HG03378 (cell line): ENCODE data around the gene DYNLRB2.

Experiments
- ATAC-seq: cut with Tn5 transposase; IDR thresholded peaks from one replicate; pipeline ENCODE4 v1.9.1; 2021; ENCODE audit warnings: mild to moderate bottlenecking, moderate library complexity; ENCODE audit not compliant: unreplicated experiment

DYNLRB2 gene

GRCh38 chr16:80540516-80541305, at the start of gene DYNLRB2:
Gene DYNLRB2, plus strand, starts transcription at chr16:80540993. Its CDS starts 84 bp downstream, at chr16:80541077.
- peak; percentile 90 for ATAC-seq

GRCh38 chr16:80500116-80500859, 40.5 kb upstream of the DYNLRB2 start:
- no peak for ATAC-seq

GRCh38 chr16:80500961-80501525, 39.8 kb upstream of the DYNLRB2 start:
- ATAC-seq, result no peak

- ATAC-seq, result no peak
Observed at GRCh38 chr16:80503107-80503506, 37.7 kb upstream of the DYNLRB2 start.

GRCh38 chr16:80507538-80507937, 33.3 kb upstream of the DYNLRB2 start:
- no peak for ATAC-seq

- ATAC-seq, result no peak
Observed at GRCh38 chr16:80509872-80510271, 30.9 kb upstream of the DYNLRB2 start.

GRCh38 chr16:80511824-80512592, 28.8 kb upstream of the DYNLRB2 start:
- ATAC-seq, result no peak

- ATAC-seq, result no peak
Observed at GRCh38 chr16:80512593-80512853, 28.3 kb upstream of the DYNLRB2 start.

- ATAC-seq, result no peak
Observed at GRCh38 chr16:80515374-80515773, 25.4 kb upstream of the DYNLRB2 start.

GRCh38 chr16:80517846-80518245, 22.9 kb upstream of the DYNLRB2 start:
- ATAC-seq, result no peak

GRCh38 chr16:80518436-80518835, 22.4 kb upstream of the DYNLRB2 start:
- ATAC-seq, result no peak

GRCh38 chr16:80519189-80519588, 21.6 kb upstream of the DYNLRB2 start:
- no peak for ATAC-seq

- ATAC-seq, result no peak
Observed at GRCh38 chr16:80525420-80525819, 15.4 kb upstream of the DYNLRB2 start.

- ATAC-seq, result peak; percentile 70
Observed at GRCh38 chr16:80526418-80527061, 14.3 kb upstream of the DYNLRB2 start.

GRCh38 chr16:80527297-80527696, 13.5 kb upstream of the DYNLRB2 start:
- no peak for ATAC-seq

GRCh38 chr16:80530479-80530878, 10.3 kb upstream of the DYNLRB2 start:
- no peak for ATAC-seq

- ATAC-seq, result no peak
Observed at GRCh38 chr16:80536238-80536637, 4.6 kb upstream of the DYNLRB2 start.

- ATAC-seq, result no peak
Observed at GRCh38 chr16:80541306-80541694, 507 bp downstream of the DYNLRB2 start.

GRCh38 chr16:80543162-80543561, 2.4 kb downstream of the DYNLRB2 start:
- ATAC-seq, result no peak

GRCh38 chr16:80544326-80544725, 3.5 kb downstream of the DYNLRB2 start:
- ATAC-seq, result no peak

- ATAC-seq, result no peak
Observed at GRCh38 chr16:80546249-80546648, 5.5 kb downstream of the DYNLRB2 start.
